IPS-18c (cell line): Measurements from ENCODE around the gene KIF20B.
"Not testable (repeated sequence)": the region's sequence is repeated elsewhere in the genome, so short reads cannot be mapped to it uniquely, and the experiment has no call there.

ENCODE experiments used
- H3K4me3 ChIP-seq: 2 replicates; pipeline ENCODE4 v1.7.0; 2013; ENCODE audit warnings: low read depth, mild to moderate bottlenecking, low read length, moderate library complexity; ENCODE audit not compliant: insufficient read depth
- H3K9me3 ChIP-seq: one replicate; pipeline ENCODE4 v1.6.1; 2013; ENCODE audit warnings: mild to moderate bottlenecking, low read length, moderate library complexity; ENCODE audit not compliant: control insufficient read depth, insufficient read depth

The KIF20B gene

DNA sequence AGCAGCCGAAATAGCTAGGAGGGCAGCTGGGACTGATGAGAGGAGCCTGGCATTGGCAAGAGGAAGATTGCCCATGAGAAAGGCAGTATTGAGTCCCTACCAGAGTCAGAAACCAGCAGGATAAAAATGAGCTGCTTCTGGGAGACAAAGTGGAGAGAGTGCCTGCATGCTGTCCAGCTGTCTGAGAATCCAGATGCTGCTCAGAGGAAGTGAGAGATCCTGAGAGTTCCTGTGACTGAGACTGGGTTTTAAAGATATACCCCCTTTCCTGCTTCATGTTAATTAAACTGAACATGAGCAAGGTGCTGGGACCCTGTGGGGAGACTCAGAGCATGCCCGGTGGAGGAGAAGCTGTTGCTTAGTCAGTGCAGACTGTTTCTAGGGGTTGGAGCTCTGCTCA, 107.5 kb downstream of the KIF20B start:
- Histone ChIP-seq H3K4me3 (no peak overlapping the region), H3K9me3 (no peaks in the 10 kb centered on the region)

DNA sequence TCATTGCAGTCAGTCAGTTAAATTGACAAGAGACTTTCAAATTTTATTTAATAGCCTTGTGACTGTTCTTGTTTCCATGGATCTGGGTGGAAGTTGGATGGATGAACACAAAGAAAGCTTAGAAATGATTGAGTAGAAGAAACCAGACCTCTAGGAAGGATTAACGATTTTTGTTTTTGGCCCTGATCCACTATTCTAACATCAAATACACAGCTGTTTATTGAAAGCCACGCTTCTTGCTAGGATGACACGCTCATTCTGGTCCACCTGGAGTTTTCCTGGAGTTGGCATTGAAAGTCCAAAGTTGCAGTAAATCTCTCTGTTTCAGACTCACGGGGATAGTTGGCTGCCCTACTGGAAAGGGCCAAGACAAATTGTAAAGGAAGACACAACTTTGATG, 108.4 kb downstream of the KIF20B start:
- H3K4me3 ChIP-seq: no peak overlapping the region
- no peaks in the 10 kb centered on the region for H3K9me3 ChIP-seq

DNA sequence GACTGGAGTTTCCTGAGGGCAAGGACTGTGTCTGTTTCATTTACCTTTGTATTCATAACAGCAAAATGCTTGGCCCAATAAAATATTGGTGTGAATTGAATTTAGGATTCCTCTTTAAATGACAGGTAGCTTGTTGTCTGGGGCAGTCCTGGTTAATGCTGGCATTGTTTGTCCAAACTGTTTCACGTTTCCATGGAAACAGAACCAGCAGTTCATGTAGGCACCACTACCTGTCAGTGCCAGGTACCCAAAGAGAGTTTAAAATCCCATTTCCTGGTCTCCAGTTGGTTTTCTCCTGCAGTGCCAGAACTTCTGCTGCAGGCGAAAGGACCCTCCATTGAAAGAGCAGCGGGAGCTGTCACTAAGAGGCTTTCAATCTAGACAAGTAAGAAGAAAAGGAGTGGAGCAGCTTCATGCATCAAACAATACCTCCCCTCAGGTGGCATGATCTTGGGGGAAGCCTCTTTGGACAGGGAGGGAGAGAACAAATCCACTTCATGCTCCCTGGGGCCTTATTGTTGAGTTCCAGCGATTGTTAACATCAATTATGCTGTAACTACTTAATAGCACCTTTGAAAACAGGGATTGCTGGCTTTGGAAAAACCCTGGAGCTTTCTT, 109.6 kb downstream of the KIF20B start:
- Histone ChIP-seq H3K4me3 (no peak overlapping the region), H3K9me3 (no peaks in the 10 kb centered on the region)

DNA sequence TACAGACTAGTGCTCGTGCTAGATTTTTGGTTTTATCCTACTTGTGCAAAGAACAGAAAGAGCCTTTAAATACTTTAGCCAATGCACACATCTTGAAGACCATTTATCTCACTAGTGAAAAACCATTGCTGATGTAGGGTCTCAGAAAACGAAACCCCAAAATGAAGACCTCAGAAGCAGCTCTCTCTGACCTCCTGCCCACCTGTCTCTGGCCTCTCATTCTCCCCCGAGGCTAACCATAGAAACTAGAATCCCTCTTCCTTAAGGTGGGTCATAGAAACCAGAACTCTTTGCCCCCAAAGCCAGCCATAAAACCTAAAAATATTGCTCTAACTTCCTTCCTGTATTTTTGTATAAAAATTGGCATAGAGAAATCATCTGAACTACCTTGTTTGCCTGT, 112.2 kb downstream of the KIF20B start:
- no peak overlapping the region for H3K4me3 ChIP-seq
- peaks cover under 1% of the 10 kb centered on the region for H3K9me3 ChIP-seq

DNA sequence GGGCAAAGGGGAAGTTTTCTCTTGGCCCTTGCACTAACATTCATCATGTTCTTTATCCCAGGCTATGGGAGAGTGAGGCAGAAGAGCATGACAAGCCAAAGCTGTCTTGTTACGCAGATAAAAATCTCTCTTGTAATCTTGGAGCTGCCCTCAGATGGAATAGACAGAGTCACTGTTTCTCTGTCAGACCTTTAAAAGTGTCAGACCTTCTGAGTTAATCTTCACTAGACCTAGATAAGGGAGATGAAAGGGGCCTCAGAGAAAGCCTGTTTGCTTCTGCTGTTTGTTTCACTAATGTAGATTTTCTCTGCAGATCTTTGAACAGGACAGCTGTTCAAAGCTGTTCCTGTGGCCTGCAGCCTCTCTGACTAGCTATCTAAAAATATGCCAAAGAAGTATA, 112.9 kb downstream of the KIF20B start:
- no peak overlapping the region for H3K4me3 ChIP-seq
- H3K9me3 ChIP-seq: peaks cover 6% of the 10 kb centered on the region

DNA sequence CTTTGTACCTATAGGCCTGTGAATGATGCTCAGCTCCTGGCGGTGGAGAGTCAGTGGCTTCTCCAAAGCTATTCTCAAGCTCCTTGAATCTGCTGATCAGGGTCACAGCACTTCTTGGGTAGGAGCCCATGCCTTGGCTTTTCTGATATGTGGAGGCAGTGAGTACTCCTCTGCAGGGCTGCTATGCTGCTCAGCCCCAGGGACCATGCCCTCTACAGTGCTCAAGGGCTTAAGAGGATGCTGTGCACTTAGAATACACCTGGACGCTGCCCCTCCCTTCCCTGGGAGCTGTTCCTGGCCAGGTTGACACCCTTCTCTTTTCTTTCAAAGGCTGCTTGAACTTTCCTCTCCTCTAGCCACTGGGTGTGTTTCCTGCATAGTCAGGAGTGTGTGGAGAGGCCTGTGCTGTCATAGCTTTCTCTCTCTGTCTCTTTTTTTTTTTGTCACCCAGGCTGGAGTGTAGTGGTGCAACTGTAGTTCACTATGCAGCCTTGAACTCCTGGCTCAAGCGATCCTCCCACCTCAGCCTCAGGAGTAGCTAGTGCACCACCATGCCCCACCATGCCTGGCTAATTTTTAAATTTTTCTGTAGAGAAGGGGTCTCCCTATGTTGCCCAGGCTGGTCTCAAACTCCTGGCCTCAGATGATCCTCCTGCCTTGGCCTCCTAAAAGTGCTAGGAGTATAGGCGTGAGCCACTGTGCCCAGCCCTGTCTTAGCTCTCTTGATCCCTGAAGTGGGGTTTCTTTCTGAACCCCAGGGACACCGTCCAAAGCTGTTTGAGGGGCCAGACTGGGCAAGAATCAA, 113.9 kb downstream of the KIF20B start:
- Histone ChIP-seq H3K4me3 (no peak overlapping the region), H3K9me3 (peaks cover 6% of the 10 kb centered on the region)

DNA sequence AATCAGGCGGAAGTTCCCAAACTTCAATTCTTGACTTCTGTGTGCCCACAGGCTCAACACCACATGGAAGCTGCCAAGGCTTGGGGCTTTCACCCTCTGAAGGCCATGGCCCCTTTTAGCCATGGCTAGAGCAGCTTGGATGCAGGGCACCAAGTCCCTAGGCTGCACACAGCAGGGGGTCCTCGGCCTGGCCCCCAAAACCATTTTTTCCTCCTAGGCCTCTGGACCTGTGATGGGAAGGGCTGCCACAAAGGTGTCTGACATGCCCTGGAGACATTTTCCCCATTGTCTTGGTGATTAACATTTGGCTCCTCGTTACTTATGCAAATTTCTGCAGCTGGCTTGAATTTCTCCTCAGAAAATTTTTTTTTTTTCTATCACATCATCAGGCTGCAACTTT, 117.6 kb downstream of the KIF20B start:
- H3K9me3 ChIP-seq, H3K4me3 ChIP-seq: not testable (repeated sequence)
